K562 (cell line): Measurements from ENCODE around the gene CPLX3. TPM values are rescaled to one million over a fixed set of nuclear protein-coding genes. Genes with fewer than 3 reads are reported as not detected.

Source experiments
- CBX5 ChIP-seq: IDR thresholded peaks from 2 replicates; pipeline ENCODE4 v1.6.1; 2014; ENCODE audit warnings: low read depth, borderline replicate concordance
- CHCHD3 ChIP-seq: fragments of 250-450 bp; sonication (Bioruptor Pico); IDR thresholded peaks from 2 replicates; pipeline ENCODE4 v2.1.2; 2022; ENCODE audit warnings: mild to moderate bottlenecking
- GTF2E2 ChIP-seq: fragments of 200-800 bp; sonication (Bioruptor generic); IDR thresholded peaks from 2 replicates; pipeline ENCODE4 v1.6.1; 2016; ENCODE audit warnings: missing genetic modification characterization, missing compliant biosample characterization
- KDM2B ChIP-seq: fragments of 250-450 bp; sonication (Bioruptor Pico); IDR thresholded peaks from 2 replicates; pipeline ENCODE4 v1.8.0; 2021; ENCODE audit warnings: mild to moderate bottlenecking, moderate library complexity
- MED1 ChIP-seq: sonication (generic); formaldehyde crosslinking; IDR thresholded peaks from 2 replicates; pipeline ENCODE4 v1.8.1; 2023; ENCODE audit warnings: missing genetic modification reagents, borderline replicate concordance
- NCOA2 ChIP-seq, 2 experiments: fragments of 450-650 bp; IDR thresholded peaks; 2 replicates each; pipeline ENCODE4 v1.6.1; 2018; ENCODE audit warnings: mild to moderate bottlenecking in 2 of 2, moderate library complexity in 1 of 2; ENCODE audit not compliant: partially characterized antibody in 2 of 2
- NCOR1 ChIP-seq: fragments of 450-650 bp; IDR thresholded peaks from 2 replicates; pipeline ENCODE4 v1.6.1; 2016; ENCODE audit warnings: mild to moderate bottlenecking, moderate library complexity
- RBM25 ChIP-seq: fragments of 200-400 bp; formaldehyde crosslinking; IDR thresholded peaks from 2 replicates; pipeline ENCODE4 v1.6.1; 2018; ENCODE audit warnings: low read length, low read depth, moderate library complexity; ENCODE audit not compliant: severe bottlenecking
- ZBTB1 ChIP-seq: sonication (generic); formaldehyde crosslinking; IDR thresholded peaks from 2 replicates; pipeline ENCODE4 v1.8.1; 2023; ENCODE audit warnings: missing genetic modification reagents, low read depth, mild to moderate bottlenecking, borderline replicate concordance
- ZNF444 ChIP-seq: fragments of 250-450 bp; sonication (Bioruptor Pico); IDR thresholded peaks from 2 replicates; pipeline ENCODE4 v1.4.0; 2020; ENCODE audit warnings: mild to moderate bottlenecking, moderate library complexity
- ZNF57 ChIP-seq: fragments of 450-650 bp; formaldehyde crosslinking; IDR thresholded peaks from 2 replicates; pipeline ENCODE4 v1.4.0; 2020; ENCODE audit warnings: mild to moderate bottlenecking, moderate library complexity
- ZNF778 ChIP-seq: fragments of 450-650 bp; formaldehyde crosslinking; IDR thresholded peaks from 2 replicates; pipeline ENCODE4 v1.4.0; 2020; ENCODE audit warnings: mild to moderate bottlenecking, moderate library complexity
- ZSCAN29 ChIP-seq: fragments of 450-650 bp; IDR thresholded peaks from 2 replicates; pipeline ENCODE4 v1.6.1; 2017
- polyA plus RNA-seq, 8 experiments: library from polyadenylated mRNA; depleted of rRNA in 4 of 8; stranded (reverse) in 5 of 8; unstranded in 3 of 8; fragments of >200 nt; fragmentation: Nextera tagmentation in 2 of 8; fragmentation: Illumina TruSeq in 1 of 8; extraction: Ambion mirVana in 2 of 8; extraction: Trizol in 1 of 8; gene quantifications; 2 replicates each; pipeline versions ENCODE4 v1.2.1 to v1.2.3, GENCODE V29; 2011 to 2014; ENCODE audit warnings: inconsistent platforms in 1 of 8, missing spikeins in 1 of 8
- total RNA-seq, 7 experiments: library from RNA; depleted of rRNA in 6 of 7; stranded (reverse); fragments of >200 nt in 6 of 7; fragmentation: Illumina TruSeq in 2 of 7; extraction: Trizol in 2 of 7; gene quantifications; 2 replicates each; pipeline versions ENCODE4 v1.2.1 to v1.2.3, GENCODE V29; 2011 to 2021; ENCODE audit warnings: low replicate concordance in 1 of 7
- TF ChIP-seq, protein P1 (sequence below): fragments of 450-650 bp; IDR thresholded peaks from 2 replicates; pipeline ENCODE4 v1.6.1; 2016; ENCODE audit warnings: low read depth, mild to moderate bottlenecking, moderate library complexity
- TF ChIP-seq, protein P2 (sequence below): fragments of 250-450 bp; sonication (Bioruptor Pico); IDR thresholded peaks from 2 replicates; pipeline ENCODE4 v1.9.0; 2021; ENCODE audit warnings: mild to moderate bottlenecking
- TF ChIP-seq, protein P3 (sequence below): fragments of 450-650 bp; IDR thresholded peaks from 2 replicates; pipeline ENCODE4 v1.6.1; 2016; ENCODE audit warnings: antibody characterized with exemption
- TF ChIP-seq, protein P4 (sequence below): fragments of 450-650 bp; formaldehyde crosslinking; IDR thresholded peaks from 2 replicates; pipeline ENCODE4 v1.4.0; 2022; ENCODE audit warnings: missing genetic modification characterization
- TF ChIP-seq, protein P5 (sequence below): sonication (generic); formaldehyde crosslinking; IDR thresholded peaks from 2 replicates; pipeline ENCODE4 v1.8.0; 2022; ENCODE audit warnings: mild to moderate bottlenecking, missing genetic modification reagents
- TF ChIP-seq, protein P6 (sequence below): sonication (generic); formaldehyde crosslinking; IDR thresholded peaks from 2 replicates; pipeline ENCODE4 v1.8.0; 2022; ENCODE audit warnings: mild to moderate bottlenecking, missing genetic modification reagents

CPLX3 gene
- total and polyA plus RNA-seq, 9 of the 15 experiments (the other 6 are each of a cell fraction or from before 2014, with no cell fraction given), result not detected

DNA sequence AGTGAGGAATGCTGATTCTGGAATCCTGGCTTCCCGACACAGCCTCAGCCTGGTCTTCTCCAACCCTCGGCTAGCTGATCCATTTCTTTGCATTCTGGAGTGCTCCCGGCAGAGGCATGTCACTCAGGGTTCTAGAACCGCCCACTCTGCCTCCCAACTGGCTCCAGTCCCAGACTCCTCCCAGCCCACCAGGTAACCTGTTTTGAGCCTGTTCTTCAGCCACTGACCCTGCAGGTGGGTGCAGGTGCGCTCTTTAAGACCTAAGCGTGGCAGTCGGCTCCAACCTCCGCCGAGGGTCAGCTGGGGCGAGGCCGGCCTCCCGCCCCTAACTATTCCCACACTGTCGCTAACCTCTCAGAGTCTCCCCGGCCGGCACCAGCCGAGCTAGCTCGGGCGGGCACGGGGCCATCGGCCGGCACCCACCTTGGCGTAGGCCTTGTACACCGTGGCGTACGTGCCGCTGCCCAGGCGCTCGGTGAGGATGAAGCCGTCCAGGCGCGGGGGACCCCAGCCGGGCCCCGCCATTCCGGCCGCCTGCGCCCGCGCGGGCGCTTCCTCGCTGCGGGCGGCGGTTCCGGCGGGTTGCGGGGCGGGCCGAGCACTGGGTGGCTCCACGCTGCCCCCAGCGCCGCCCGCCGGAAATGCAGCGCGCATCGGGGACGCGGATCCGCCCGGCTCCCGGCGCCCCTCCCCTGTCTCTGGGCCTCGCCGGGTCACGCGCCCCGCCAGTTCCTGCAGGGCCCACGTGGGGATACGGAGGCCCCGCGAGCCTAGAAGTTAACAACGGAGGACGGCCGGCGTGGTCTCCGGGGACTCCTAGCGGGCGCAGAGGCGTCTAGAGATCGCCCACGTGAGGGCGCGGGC lies 16.4 kb downstream of the CPLX3 start, which contains the start of gene ULK3 (continued):
- TF ChIP-seq KDM2B (CRISPR knock-in tag) (peak; percentile 68; the same call in 1 of the 2 replicates), ZBTB1 (CRISPR knock-in tag) (peak; percentile 86; the same call in 1 of the 2 replicates), ZNF778 (CRISPR knock-in tag) (no peak), NCOR1 (no peak), CHCHD3 (CRISPR knock-in tag) (no peak), GTF2E2 (tag) (no peak), ZSCAN29 (no peak), MED1 (CRISPR knock-in tag) (no peak), ZNF444 (CRISPR knock-in tag) (no peak), ZNF57 (CRISPR knock-in tag) (no peak), RBM25 (no peak), NCOA2 (IDR thresholded peaks at IDR 0.05; ENCODE audit: partially characterized antibody in 2 of 2) (no peak), CBX5 (no peak)
- TF ChIP-seq, protein P1, sequence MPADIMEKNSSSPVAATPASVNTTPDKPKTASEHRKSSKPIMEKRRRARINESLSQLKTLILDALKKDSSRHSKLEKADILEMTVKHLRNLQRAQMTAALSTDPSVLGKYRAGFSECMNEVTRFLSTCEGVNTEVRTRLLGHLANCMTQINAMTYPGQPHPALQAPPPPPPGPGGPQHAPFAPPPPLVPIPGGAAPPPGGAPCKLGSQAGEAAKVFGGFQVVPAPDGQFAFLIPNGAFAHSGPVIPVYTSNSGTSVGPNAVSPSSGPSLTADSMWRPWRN, result no peak
- TF ChIP-seq, protein P2, sequence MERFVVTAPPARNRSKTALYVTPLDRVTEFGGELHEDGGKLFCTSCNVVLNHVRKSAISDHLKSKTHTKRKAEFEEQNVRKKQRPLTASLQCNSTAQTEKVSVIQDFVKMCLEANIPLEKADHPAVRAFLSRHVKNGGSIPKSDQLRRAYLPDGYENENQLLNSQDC, result no peak
- TF ChIP-seq, protein P3, sequence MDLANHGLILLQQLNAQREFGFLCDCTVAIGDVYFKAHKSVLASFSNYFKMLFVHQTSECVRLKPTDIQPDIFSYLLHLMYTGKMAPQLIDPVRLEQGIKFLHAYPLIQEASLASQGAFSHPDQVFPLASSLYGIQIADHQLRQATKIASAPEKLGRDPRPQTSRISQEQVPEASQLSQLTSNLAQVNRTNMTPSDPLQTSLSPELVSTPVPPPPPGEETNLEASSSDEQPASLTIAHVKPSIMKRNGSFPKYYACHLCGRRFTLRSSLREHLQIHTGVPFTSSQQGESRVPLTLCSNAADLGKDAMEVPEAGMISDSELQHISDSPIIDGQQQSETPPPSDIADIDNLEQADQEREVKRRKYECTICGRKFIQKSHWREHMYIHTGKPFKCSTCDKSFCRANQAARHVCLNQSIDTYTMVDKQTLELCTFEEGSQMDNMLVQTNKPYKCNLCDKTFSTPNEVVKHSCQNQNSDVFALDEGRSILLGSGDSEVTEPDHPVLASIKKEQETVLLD, result no peak
- TF ChIP-seq, protein P4, sequence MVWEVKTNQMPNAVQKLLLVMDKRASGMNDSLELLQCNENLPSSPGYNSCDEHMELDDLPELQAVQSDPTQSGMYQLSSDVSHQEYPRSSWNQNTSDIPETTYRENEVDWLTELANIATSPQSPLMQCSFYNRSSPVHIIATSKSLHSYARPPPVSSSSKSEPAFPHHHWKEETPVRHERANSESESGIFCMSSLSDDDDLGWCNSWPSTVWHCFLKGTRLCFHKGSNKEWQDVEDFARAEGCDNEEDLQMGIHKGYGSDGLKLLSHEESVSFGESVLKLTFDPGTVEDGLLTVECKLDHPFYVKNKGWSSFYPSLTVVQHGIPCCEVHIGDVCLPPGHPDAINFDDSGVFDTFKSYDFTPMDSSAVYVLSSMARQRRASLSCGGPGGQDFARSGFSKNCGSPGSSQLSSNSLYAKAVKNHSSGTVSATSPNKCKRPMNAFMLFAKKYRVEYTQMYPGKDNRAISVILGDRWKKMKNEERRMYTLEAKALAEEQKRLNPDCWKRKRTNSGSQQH, result no peak
- TF ChIP-seq, protein P5, sequence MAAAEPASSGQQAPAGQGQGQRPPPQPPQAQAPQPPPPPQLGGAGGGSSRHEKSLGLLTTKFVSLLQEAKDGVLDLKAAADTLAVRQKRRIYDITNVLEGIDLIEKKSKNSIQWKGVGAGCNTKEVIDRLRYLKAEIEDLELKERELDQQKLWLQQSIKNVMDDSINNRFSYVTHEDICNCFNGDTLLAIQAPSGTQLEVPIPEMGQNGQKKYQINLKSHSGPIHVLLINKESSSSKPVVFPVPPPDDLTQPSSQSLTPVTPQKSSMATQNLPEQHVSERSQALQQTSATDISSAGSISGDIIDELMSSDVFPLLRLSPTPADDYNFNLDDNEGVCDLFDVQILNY (CRISPR knock-in tag), result peak; percentile 68
- TF ChIP-seq, protein P6, sequence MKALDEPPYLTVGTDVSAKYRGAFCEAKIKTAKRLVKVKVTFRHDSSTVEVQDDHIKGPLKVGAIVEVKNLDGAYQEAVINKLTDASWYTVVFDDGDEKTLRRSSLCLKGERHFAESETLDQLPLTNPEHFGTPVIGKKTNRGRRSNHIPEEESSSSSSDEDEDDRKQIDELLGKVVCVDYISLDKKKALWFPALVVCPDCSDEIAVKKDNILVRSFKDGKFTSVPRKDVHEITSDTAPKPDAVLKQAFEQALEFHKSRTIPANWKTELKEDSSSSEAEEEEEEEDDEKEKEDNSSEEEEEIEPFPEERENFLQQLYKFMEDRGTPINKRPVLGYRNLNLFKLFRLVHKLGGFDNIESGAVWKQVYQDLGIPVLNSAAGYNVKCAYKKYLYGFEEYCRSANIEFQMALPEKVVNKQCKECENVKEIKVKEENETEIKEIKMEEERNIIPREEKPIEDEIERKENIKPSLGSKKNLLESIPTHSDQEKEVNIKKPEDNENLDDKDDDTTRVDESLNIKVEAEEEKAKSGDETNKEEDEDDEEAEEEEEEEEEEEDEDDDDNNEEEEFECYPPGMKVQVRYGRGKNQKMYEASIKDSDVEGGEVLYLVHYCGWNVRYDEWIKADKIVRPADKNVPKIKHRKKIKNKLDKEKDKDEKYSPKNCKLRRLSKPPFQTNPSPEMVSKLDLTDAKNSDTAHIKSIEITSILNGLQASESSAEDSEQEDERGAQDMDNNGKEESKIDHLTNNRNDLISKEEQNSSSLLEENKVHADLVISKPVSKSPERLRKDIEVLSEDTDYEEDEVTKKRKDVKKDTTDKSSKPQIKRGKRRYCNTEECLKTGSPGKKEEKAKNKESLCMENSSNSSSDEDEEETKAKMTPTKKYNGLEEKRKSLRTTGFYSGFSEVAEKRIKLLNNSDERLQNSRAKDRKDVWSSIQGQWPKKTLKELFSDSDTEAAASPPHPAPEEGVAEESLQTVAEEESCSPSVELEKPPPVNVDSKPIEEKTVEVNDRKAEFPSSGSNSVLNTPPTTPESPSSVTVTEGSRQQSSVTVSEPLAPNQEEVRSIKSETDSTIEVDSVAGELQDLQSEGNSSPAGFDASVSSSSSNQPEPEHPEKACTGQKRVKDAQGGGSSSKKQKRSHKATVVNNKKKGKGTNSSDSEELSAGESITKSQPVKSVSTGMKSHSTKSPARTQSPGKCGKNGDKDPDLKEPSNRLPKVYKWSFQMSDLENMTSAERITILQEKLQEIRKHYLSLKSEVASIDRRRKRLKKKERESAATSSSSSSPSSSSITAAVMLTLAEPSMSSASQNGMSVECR (CRISPR knock-in tag), result peak; percentile 93
